Measurements from ENCODE around the gene TNNC2.
A peak's percentile ranks its signal among the peaks of the same experiment; 100 is the strongest.
"Not testable (repeated sequence)": the region's sequence is repeated elsewhere in the genome, so short reads cannot be mapped to it uniquely, and the experiment has no call there.

TNNC2 gene

GRCh38 chr20:45848421-45848820, 21.3 kb upstream of the TNNC2 start:
- no peak for DNase-seq

- DNase-seq: no peak
Measured at GRCh38 chr20:45845452-45845851, 18.3 kb upstream of the TNNC2 start.

- no peak for DNase-seq
Measured at GRCh38 chr20:45843506-45843905, 16.4 kb upstream of the TNNC2 start.

GRCh38 chr20:45842169-45842812, 15.2 kb upstream of the TNNC2 start:
- DNase-seq: no peak

GRCh38 chr20:45841407-45842129, 14.5 kb upstream of the TNNC2 start:
- DNase-seq: no peak

- DNase-seq: no peak
Measured at GRCh38 chr20:45840700-45841198, 13.6 kb upstream of the TNNC2 start.

- DNase-seq: no peak
Measured at GRCh38 chr20:45836841-45837240, 9.7 kb upstream of the TNNC2 start.

- no peak for DNase-seq
Measured at GRCh38 chr20:45835825-45836224, 8.7 kb upstream of the TNNC2 start.

- DNase-seq: no peak
Measured at GRCh38 chr20:45835329-45835765, 8.2 kb upstream of the TNNC2 start.

GRCh38 chr20:45834797-45835161, 7.7 kb upstream of the TNNC2 start:
- no peak for DNase-seq

GRCh38 chr20:45833883-45834796, 7.0 kb upstream of the TNNC2 start:
- peak; percentile 72 for DNase-seq

- peak; percentile 70 for DNase-seq
Measured at GRCh38 chr20:45833030-45833882, 6.1 kb upstream of the TNNC2 start, which contains the start of gene SNX21. Gene SNX21, plus strand, starts transcription at chr20:45833799. Its CDS starts 121 bp downstream, at chr20:45833920.

GRCh38 chr20:45832619-45833018, 5.5 kb upstream of the TNNC2 start:
- DNase-seq: no peak

- DNase-seq: not testable (repeated sequence)
Measured at GRCh38 chr20:45829673-45830106, 2.6 kb upstream of the TNNC2 start.

- DNase-seq: no peak
Measured at GRCh38 chr20:45828589-45828988, 1.5 kb upstream of the TNNC2 start.

- DNase-seq: no peak
Measured at GRCh38 chr20:45827712-45828111, 600 bp upstream of the TNNC2 start.

- no peak for DNase-seq
Measured at GRCh38 chr20:45826381-45827019, 612 bp downstream of the TNNC2 start.

GRCh38 chr20:45823949-45824835, 2.9 kb downstream of the TNNC2 start:
- peak; percentile 79 for DNase-seq

GRCh38 chr20:45822857-45823256, 4.3 kb downstream of the TNNC2 start:
- DNase-seq: peak; percentile 59

- DNase-seq: peak; percentile 25
Measured at GRCh38 chr20:45821947-45822346, 5.2 kb downstream of the TNNC2 start.

GRCh38 chr20:45819466-45819865, 7.6 kb downstream of the TNNC2 start:
- DNase-seq: no peak

Data from NCI-H146 (cell line).